Neuronal stem cell (in vitro differentiated cells): ENCODE results near the gene KCNK18.

Experiments
- DNase-seq: peaks from one replicate; pipeline ENCODE4 v3.0.0-alpha.2; 2013; ENCODE audit warnings: low spot score
- H2AFZ ChIP-seq: one replicate; pipeline ENCODE4 v1.6.1; 2013; ENCODE audit warnings: mild to moderate bottlenecking, low read length, inconsistent platforms
- H2AK5ac ChIP-seq: 2 replicates; pipeline ENCODE4 v1.6.1; 2013; ENCODE audit warnings: low read depth, mild to moderate bottlenecking, inconsistent platforms, low read length, moderate library complexity, mixed read lengths
- H2BK120ac ChIP-seq: 2 replicates; pipeline ENCODE4 v1.6.1; 2013; ENCODE audit warnings: low read depth, mild to moderate bottlenecking, inconsistent platforms, low read length, moderate library complexity, mixed read lengths
- H2BK12ac ChIP-seq: one replicate; pipeline ENCODE4 v1.6.1; 2013; ENCODE audit warnings: low read length, inconsistent platforms
- H2BK15ac ChIP-seq: 2 replicates; pipeline ENCODE4 v1.6.1; 2013; ENCODE audit warnings: mild to moderate bottlenecking, low read length, inconsistent platforms, mixed read lengths
- H2BK5ac ChIP-seq: one replicate; pipeline ENCODE4 v1.6.1; 2013; ENCODE audit warnings: inconsistent platforms, mild to moderate bottlenecking, low read length, moderate library complexity
- H3K14ac ChIP-seq: one replicate; pipeline ENCODE4 v1.6.1; 2013; ENCODE audit warnings: low read length, inconsistent platforms
- H3K18ac ChIP-seq: 2 replicates; pipeline ENCODE4 v1.6.1; 2013; ENCODE audit warnings: low read length, inconsistent platforms
- H3K23ac ChIP-seq: 2 replicates; pipeline ENCODE4 v1.6.1; 2013; ENCODE audit warnings: low read depth, mild to moderate bottlenecking, mixed read lengths, low read length, inconsistent platforms; ENCODE audit not compliant: poor library complexity
- H3K27ac ChIP-seq: replicated peaks from 3 replicates; pipeline ENCODE4 v1.5.1; 2013; ENCODE audit warnings: low read length, inconsistent platforms
- H3K27me3 ChIP-seq, 3 experiments: 2 replicates each; pipeline ENCODE4 v1.6.1; 2013; ENCODE audit warnings: low read length in 3 of 3, mild to moderate bottlenecking in 2 of 3, inconsistent platforms in 1 of 3, low read depth in 1 of 3, mixed read lengths in 1 of 3, moderate library complexity in 1 of 3; ENCODE audit not compliant: control insufficient read depth in 3 of 3, insufficient read depth in 3 of 3
- H3K36me3 ChIP-seq, 2 donors: replicated peaks in 1 of 2; 2 replicates each; pipeline ENCODE4 v1.6.1; 2013; ENCODE audit warnings: low read length in 2 of 2; ENCODE audit not compliant: control insufficient read depth in 2 of 2, insufficient read depth in 2 of 2
- H3K4ac ChIP-seq: 2 replicates; pipeline ENCODE4 v1.6.1; 2013; ENCODE audit warnings: inconsistent platforms, mild to moderate bottlenecking, low read length, moderate library complexity
- H3K4me1 ChIP-seq, 2 donors: 1 replicate in 1 of 2; 2 replicates in 1 of 2; pipeline ENCODE4 v1.6.1; 2013; ENCODE audit warnings: low read length in 2 of 2, low read depth in 1 of 2; ENCODE audit not compliant: control insufficient read depth in 2 of 2, insufficient read depth in 1 of 2
- H3K4me2 ChIP-seq: one replicate; pipeline ENCODE4 v1.6.1; 2013; ENCODE audit warnings: mild to moderate bottlenecking, low read length, inconsistent platforms; ENCODE audit not compliant: insufficient read depth, poor library complexity, severe bottlenecking
- H3K4me3 ChIP-seq, 2 donors: 2 replicates each; pipeline ENCODE4 v1.5.1; 2013; ENCODE audit warnings: low read length in 2 of 2, mild to moderate bottlenecking in 2 of 2, inconsistent platforms in 1 of 2, moderate library complexity in 1 of 2
- H3K79me1 ChIP-seq: one replicate; pipeline ENCODE4 v1.6.1; 2013; ENCODE audit warnings: low read depth, mild to moderate bottlenecking, inconsistent platforms, low read length, moderate library complexity
- H3K9ac ChIP-seq: one replicate; pipeline ENCODE4 v1.6.1; 2013; ENCODE audit warnings: mild to moderate bottlenecking, low read depth, low read length, inconsistent platforms; ENCODE audit not compliant: poor library complexity
- H3K9me3 ChIP-seq, 2 donors: replicated peaks in 1 of 2; 2 replicates each; pipeline versions ENCODE3 to v1.6.1; 2013; ENCODE audit warnings: low read length in 2 of 2, mild to moderate bottlenecking in 2 of 2, inconsistent platforms in 1 of 2, low read depth in 1 of 2, mixed read lengths in 1 of 2, moderate library complexity in 1 of 2; ENCODE audit not compliant: control insufficient read depth in 2 of 2, insufficient read depth in 1 of 2
- H4K8ac ChIP-seq: one replicate; pipeline ENCODE4 v1.6.1; 2013; ENCODE audit warnings: low read depth, mild to moderate bottlenecking, inconsistent platforms, low read length, moderate library complexity
- H4K91ac ChIP-seq: one replicate; pipeline ENCODE4 v1.6.1; 2013; ENCODE audit warnings: low read length, low read depth, mild to moderate bottlenecking, inconsistent platforms; ENCODE audit not compliant: poor library complexity
- WGBS, 2 donors: extraction: QIAGEN DNeasy Blood & Tissue Kit; methylation state at CpG; one replicate each; pipeline ENCODE4 v1.1.7; 2013; ENCODE audit warnings: missing lambda C conversion rate in 2 of 2, mixed read lengths in 1 of 2; ENCODE audit not compliant: insufficient read length in 2 of 2, insufficient replicate concordance in 1 of 2; ENCODE audit errors: extremely low coverage in 2 of 2; 5-methylcytosine and 5-hydroxymethylcytosine counted together

The KCNK18 gene

DNA sequence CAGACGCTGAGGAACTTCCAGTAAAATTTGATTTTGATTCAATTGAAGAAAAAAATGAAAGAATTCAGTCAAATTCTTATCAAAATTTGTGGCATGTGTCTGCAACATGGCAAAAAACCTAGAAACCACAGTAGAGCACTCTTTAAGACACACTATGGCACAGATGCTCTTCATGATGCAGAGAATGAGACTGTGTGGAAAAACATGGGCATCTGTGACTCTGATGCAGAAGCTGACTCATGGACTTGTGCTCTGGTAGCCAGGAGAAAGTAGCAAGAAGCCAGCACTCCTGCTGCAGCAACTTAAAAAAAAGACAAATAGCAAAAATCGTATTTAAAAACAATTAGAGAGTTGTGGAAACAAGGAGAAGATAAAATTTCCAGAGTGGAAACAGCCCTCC, 8.9 kb upstream of the KCNK18 start:
- Histone ChIP-seq H3K9me3 (no peaks in the 10 kb centered on the region), H3K4me1 (peaks cover 0 to 2% of the 10 kb centered on the region in 2 donors), H3K79me1 (no peaks in the 10 kb centered on the region), H2BK15ac (no peak overlapping the region), H3K27ac (no peak overlapping the region), H2AFZ (no peak overlapping the region), H3K23ac (no peak overlapping the region), H3K18ac (no peak overlapping the region), H3K14ac (no peak overlapping the region), H3K27me3 (no peaks in the 10 kb centered on the region), H3K36me3 (no peaks in the 10 kb centered on the region), H2BK12ac (no peak overlapping the region), H3K4me3 (no peak overlapping the region), H3K9ac (no peak overlapping the region), H2BK5ac (no peak overlapping the region), H4K91ac (no peak overlapping the region), H3K4me2 (no peak overlapping the region), H4K8ac (no peak overlapping the region), H2AK5ac (no peak overlapping the region), H3K4ac (no peak overlapping the region), H2BK120ac (no peak overlapping the region)
- WGBS, 2 donors: no CpG with 5 or more reads among the region's 2 CpGs
- DNase-seq: no peak

- H3K18ac ChIP-seq: no peak overlapping the region
- no peak overlapping the region for H2BK5ac ChIP-seq
- H2AK5ac ChIP-seq: no peak overlapping the region
- H3K4ac ChIP-seq: no peak overlapping the region
- H3K4me1 ChIP-seq: peaks cover 0 to 2% of the 10 kb centered on the region in 2 donors
- H2BK12ac ChIP-seq: no peak overlapping the region
- H2BK120ac ChIP-seq: no peak overlapping the region
- H3K9me3 ChIP-seq: no peaks in the 10 kb centered on the region
- no peak overlapping the region for H2BK15ac ChIP-seq
- no peak overlapping the region for H4K91ac ChIP-seq
- H3K9ac ChIP-seq: no peak overlapping the region
- H3K27ac ChIP-seq: no peak overlapping the region
- no peak overlapping the region for H3K23ac ChIP-seq
- DNase-seq: no peak
- H2AFZ ChIP-seq: no peak overlapping the region
- H3K36me3 ChIP-seq: no peaks in the 10 kb centered on the region
- WGBS, 2 donors: no CpG with 5 or more reads among the region's 1 CpG
- no peaks in the 10 kb centered on the region for H3K27me3 ChIP-seq
- H4K8ac ChIP-seq: no peak overlapping the region
- no peak overlapping the region for H3K4me2 ChIP-seq
- H3K14ac ChIP-seq: no peak overlapping the region
- no peaks in the 10 kb centered on the region for H3K79me1 ChIP-seq
- no peak overlapping the region for H3K4me3 ChIP-seq
Observed at GRCh38 chr10:117189557-117189956, 7.7 kb upstream of the KCNK18 start.

GRCh38 chr10:117198088-117198487, 799 bp downstream of the KCNK18 start:
- WGBS, 2 donors: no CpG with 5 or more reads among the region's 4 CpGs
- Histone ChIP-seq H3K4ac (no peak overlapping the region), H3K36me3 (no peaks in the 10 kb centered on the region), H3K27me3 (peaks cover 0 to 4% (median 0%) of the 10 kb centered on the region in 3 experiments), H3K18ac (no peak overlapping the region), H3K4me1 (peaks cover 0 to 8% of the 10 kb centered on the region in 2 donors), H3K4me2 (no peak overlapping the region), H3K4me3 (no peak overlapping the region), H3K14ac (no peak overlapping the region), H4K8ac (no peak overlapping the region), H2AFZ (peak overlapping the region; percentile 66), H2BK15ac (no peak overlapping the region), H2BK120ac (no peak overlapping the region), H3K79me1 (no peaks in the 10 kb centered on the region), H4K91ac (no peak overlapping the region), H3K27ac (no peak overlapping the region), H2AK5ac (no peak overlapping the region), H3K23ac (no peak overlapping the region), H2BK12ac (no peak overlapping the region), H3K9me3 (no peaks in the 10 kb centered on the region), H3K9ac (no peak overlapping the region), H2BK5ac (no peak overlapping the region)
- DNase-seq: no peak

DNA sequence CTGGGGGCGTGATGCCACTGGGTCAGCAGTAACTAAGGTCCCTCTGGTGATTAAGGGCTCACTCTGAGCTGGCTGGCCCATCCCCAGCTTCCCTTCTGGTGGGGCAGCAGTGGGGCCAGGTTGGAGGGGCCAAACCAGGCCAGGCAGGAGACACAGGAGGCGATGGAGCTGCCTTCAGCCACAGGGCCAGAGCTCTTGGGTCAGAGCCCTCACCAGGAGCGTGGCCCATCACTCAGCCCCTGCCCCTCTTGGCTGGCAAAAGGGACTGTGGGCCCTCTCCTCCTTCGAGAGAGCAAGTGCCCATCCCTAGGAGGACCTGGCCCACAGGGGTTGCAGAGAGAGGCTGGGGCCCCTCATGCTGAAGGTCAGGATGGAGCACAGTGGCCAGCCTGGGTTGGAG, 4.5 kb downstream of the KCNK18 start:
- Histone ChIP-seq H3K14ac (peak overlapping the region; percentile 60), H3K4ac (no peak overlapping the region), H2BK15ac (no peak overlapping the region), H3K36me3 (no peaks in the 10 kb centered on the region), H4K91ac (no peak overlapping the region), H2BK120ac (no peak overlapping the region), H3K4me1 (peaks cover 0 to 8% of the 10 kb centered on the region in 2 donors), H2BK12ac (peak overlapping the region; percentile 14), H3K9me3 (no peaks in the 10 kb centered on the region), H2BK5ac (no peak overlapping the region), H3K4me3 (no peak overlapping the region), H3K4me2 (no peak overlapping the region), H2AFZ (no peak overlapping the region), H3K23ac (no peak overlapping the region), H3K18ac (peak overlapping the region; percentile 15), H3K27ac (no peak overlapping the region), H2AK5ac (peak overlapping the region; percentile 31), H3K79me1 (no peaks in the 10 kb centered on the region), H3K27me3 (peaks cover 0 to 4% (median 0%) of the 10 kb centered on the region in 3 experiments), H3K9ac (no peak overlapping the region), H4K8ac (no peak overlapping the region)
- no CpG with 5 or more reads among the region's 4 CpGs for WGBS, 2 donors
- no peak for DNase-seq
